Cardiac fibroblast (primary cell): Measurements from ENCODE around the gene TCF7.

ENCODE experiments used
- DNase-seq, 2 donors: peaks; one replicate each; pipeline versions ENCODE4 v3.0.0 to v3.0.0-alpha.2; 2010; ENCODE audit warnings: low read depth in 2 of 2
- H3K4me3 ChIP-seq, 2 donors: replicated peaks in 1 of 2; 1 replicate in 1 of 2; 2 replicates in 1 of 2; pipeline ENCODE4 v1.5.1; 2011; ENCODE audit warnings: low read depth in 2 of 2, low read length in 2 of 2, mild to moderate bottlenecking in 2 of 2, moderate library complexity in 1 of 2
- CTCF ChIP-seq: IDR thresholded peaks from one replicate; pipeline ENCODE4 v1.5.1; 2011; ENCODE audit warnings: low read depth, mild to moderate bottlenecking, low read length, inconsistent platforms

The TCF7 gene

GRCh38 chr5:134189031-134189430 lies 74.5 kb downstream of the TCF7 start:
- no peak for TF ChIP-seq CTCF
- DNase-seq: no peak
- H3K4me3 ChIP-seq: no peak overlapping the region

DNA sequence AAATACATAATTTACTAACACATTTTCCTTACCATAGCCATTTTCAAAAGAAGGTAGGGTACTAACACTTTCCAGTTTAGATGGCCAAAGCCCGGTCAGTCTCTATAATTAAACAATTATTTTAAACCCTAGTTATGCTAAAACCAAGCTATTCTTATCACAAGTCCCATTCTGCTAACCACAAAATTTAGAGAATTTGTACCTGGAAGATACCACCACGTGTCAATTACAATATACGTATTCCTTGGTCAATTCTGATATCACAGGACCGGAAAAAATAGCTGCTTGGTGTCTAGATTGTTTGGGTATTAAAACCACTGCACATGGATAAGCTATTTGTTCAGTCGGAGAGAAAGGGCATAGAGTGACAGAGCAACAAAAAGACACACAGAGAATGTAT lies 81.2 kb downstream of the TCF7 start:
- no peak for DNase-seq
- H3K4me3 ChIP-seq: no peak overlapping the region
- no peak for TF ChIP-seq CTCF
